SU-DHL-6 (cell line): ENCODE data around the gene ZMYND10.

ENCODE experiments used
- H2AFZ ChIP-seq: fragments of 200-600 bp; sonication (generic); 2 replicates; pipeline ENCODE4 v1.6.1; 2014; ENCODE audit warnings: low read depth, mild to moderate bottlenecking, moderate library complexity, mixed read lengths, antibody characterized with exemption, low read length; ENCODE audit not compliant: severe bottlenecking
- H3F3A ChIP-seq: fragments of 200-600 bp; shearing (Covaris generic); 2 replicates; pipeline ENCODE4 v1.6.0; 2016; ENCODE audit warnings: antibody characterized with exemption, mild to moderate bottlenecking; ENCODE audit not compliant: insufficient read depth
- H3K27ac ChIP-seq: fragments of 200-600 bp; sonication (generic); 2 replicates; pipeline ENCODE4 v1.5.1; 2016; ENCODE audit warnings: low read depth, mild to moderate bottlenecking, low read length, moderate library complexity, mixed read lengths
- H3K27me3 ChIP-seq: fragments of 200-600 bp; sonication (generic), shearing (Covaris generic); 2 replicates; pipeline ENCODE4 v1.6.0; 2014; ENCODE audit warnings: mild to moderate bottlenecking, low read length
- H3K36me3 ChIP-seq: fragments of 200-600 bp; sonication (generic); 2 replicates; pipeline ENCODE4 v1.6.1; 2014; ENCODE audit warnings: mild to moderate bottlenecking, low read length, mixed read lengths
- H3K4me2 ChIP-seq: fragments of 300-600, 200-600 bp; shearing (Covaris generic), sonication (generic); 2 replicates; pipeline ENCODE4 v1.6.0; 2014; ENCODE audit warnings: low read length, low read depth, mild to moderate bottlenecking; ENCODE audit not compliant: poor library complexity, severe bottlenecking
- H3K4me3 ChIP-seq: fragments of 200-600 bp; sonication (generic); 2 replicates; pipeline ENCODE4 v1.5.1; 2014; ENCODE audit warnings: antibody characterized with exemption, low read length, mild to moderate bottlenecking, mixed read lengths; ENCODE audit not compliant: insufficient read depth, poor library complexity, severe bottlenecking
- H3K79me2 ChIP-seq: fragments of 200-600 bp; sonication (generic); 2 replicates; pipeline ENCODE4 v1.6.1; 2014; ENCODE audit warnings: mild to moderate bottlenecking, low read length, moderate library complexity; ENCODE audit not compliant: insufficient read depth
- H3K9ac ChIP-seq: fragments of 200-600 bp; sonication (generic); 2 replicates; pipeline ENCODE4 v1.7.0; 2014; ENCODE audit warnings: mild to moderate bottlenecking, low read length
- H3K9me2 ChIP-seq: fragments of 200-600 bp; sonication (generic); replicated peaks from 2 replicates; pipeline ENCODE4 v1.6.1; 2014; ENCODE audit warnings: low read length; ENCODE audit not compliant: insufficient read depth
- H3K9me3 ChIP-seq: fragments of 200-600 bp; sonication (generic); 2 replicates; pipeline ENCODE4 v1.6.1; 2014; ENCODE audit warnings: low read length, mixed read lengths; ENCODE audit not compliant: insufficient read depth
- H4K20me1 ChIP-seq: fragments of 200-600 bp; sonication (generic); 2 replicates; pipeline ENCODE4 v1.6.1; 2014; ENCODE audit warnings: low read depth, mild to moderate bottlenecking, antibody characterized with exemption, low read length, moderate library complexity, mixed read lengths
- EZH2phosphoT487 ChIP-seq: fragments of 200-600 bp; sonication (generic), shearing (Covaris generic); conservative IDR thresholded peaks from 2 replicates; pipeline ENCODE4 v1.6.1; 2018; ENCODE audit warnings: mild to moderate bottlenecking, antibody characterized with exemption, low read length, moderate library complexity, mixed read lengths
- TF ChIP-seq, protein P1 (sequence below): fragments of 200-600 bp; sonication (generic); IDR thresholded peaks from one replicate; pipeline ENCODE4 v1.5.1; 2017; ENCODE audit warnings: antibody characterized with exemption, mild to moderate bottlenecking, low read length, moderate library complexity; ENCODE audit not compliant: insufficient read depth, poor library complexity, severe bottlenecking

The ZMYND10 gene

GRCh38 chr3:50345586-50346234, at the start of gene ZMYND10:
Gene ZMYND10, minus strand, starts transcription at chr3:50345732. Its CDS starts 153 bp downstream, at chr3:50345579.
- Histone ChIP-seq H3K9ac (peak within 1 kb of the TSS; percentile 45; the same call in 1 of the 2 replicates), H3K9me3 (no peaks in the 10 kb centered on the region), H3K27ac (no peak within 1 kb of the TSS), H3K4me2 (peak within 1 kb of the TSS; percentile 48), H3K4me3 (no peak within 1 kb of the TSS), H3K79me2 (peaks cover 11% of the 10 kb centered on the region; the same call in 1 of the 2 replicates), H3K36me3 (no peaks in the 10 kb centered on the region), H3F3A (no peaks in the 10 kb centered on the region), H3K27me3 (no peaks in the 10 kb centered on the region), H4K20me1 (no peaks in the 10 kb centered on the region), H3K9me2 (no peaks in the 10 kb centered on the region), H2AFZ (no peak within 1 kb of the TSS)
- TF ChIP-seq EZH2phosphoT487 = no peak
- TF ChIP-seq, protein P1, sequence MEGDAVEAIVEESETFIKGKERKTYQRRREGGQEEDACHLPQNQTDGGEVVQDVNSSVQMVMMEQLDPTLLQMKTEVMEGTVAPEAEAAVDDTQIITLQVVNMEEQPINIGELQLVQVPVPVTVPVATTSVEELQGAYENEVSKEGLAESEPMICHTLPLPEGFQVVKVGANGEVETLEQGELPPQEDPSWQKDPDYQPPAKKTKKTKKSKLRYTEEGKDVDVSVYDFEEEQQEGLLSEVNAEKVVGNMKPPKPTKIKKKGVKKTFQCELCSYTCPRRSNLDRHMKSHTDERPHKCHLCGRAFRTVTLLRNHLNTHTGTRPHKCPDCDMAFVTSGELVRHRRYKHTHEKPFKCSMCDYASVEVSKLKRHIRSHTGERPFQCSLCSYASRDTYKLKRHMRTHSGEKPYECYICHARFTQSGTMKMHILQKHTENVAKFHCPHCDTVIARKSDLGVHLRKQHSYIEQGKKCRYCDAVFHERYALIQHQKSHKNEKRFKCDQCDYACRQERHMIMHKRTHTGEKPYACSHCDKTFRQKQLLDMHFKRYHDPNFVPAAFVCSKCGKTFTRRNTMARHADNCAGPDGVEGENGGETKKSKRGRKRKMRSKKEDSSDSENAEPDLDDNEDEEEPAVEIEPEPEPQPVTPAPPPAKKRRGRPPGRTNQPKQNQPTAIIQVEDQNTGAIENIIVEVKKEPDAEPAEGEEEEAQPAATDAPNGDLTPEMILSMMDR = no peak

DNA sequence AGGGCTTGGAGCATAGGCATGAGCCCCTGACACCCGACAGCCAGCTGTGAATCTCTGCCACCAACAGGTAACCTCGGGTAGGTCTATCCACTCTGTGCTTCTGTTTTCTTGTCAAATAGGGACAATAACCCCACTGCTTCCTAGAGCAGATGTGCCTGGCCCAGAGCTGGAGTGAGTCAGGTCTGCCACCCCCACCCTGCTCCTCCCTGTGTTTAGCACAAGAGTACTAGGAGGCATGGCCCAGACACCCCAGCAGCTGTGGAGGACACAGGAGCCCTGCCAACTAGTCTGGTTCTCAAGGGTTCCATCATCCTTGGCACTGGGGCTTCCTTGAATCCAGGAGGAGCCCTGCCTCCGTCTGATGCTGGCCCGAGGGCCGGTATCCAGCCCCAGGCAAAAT, 47.5 kb upstream of the ZMYND10 start:
- H3K27ac ChIP-seq = no peak overlapping the region
- no peaks in the 10 kb centered on the region for H3K79me2 ChIP-seq
- H3K4me3 ChIP-seq = no peak overlapping the region
- H3K9me3 ChIP-seq = no peaks in the 10 kb centered on the region
- no peak overlapping the region for H3K4me2 ChIP-seq
- H3K36me3 ChIP-seq = no peaks in the 10 kb centered on the region
- H2AFZ ChIP-seq = no peak overlapping the region
- H4K20me1 ChIP-seq = no peaks in the 10 kb centered on the region
- H3F3A ChIP-seq = no peaks in the 10 kb centered on the region
- H3K9me2 ChIP-seq = no peaks in the 10 kb centered on the region
- TF ChIP-seq, protein P1 = no peak
- H3K9ac ChIP-seq = no peak overlapping the region
- H3K27me3 ChIP-seq = no peaks in the 10 kb centered on the region

GRCh38 chr3:50392101-50392715, 46.7 kb upstream of the ZMYND10 start:
- Histone ChIP-seq H3K9me3 (no peaks in the 10 kb centered on the region), H3K79me2 (no peaks in the 10 kb centered on the region), H4K20me1 (no peaks in the 10 kb centered on the region), H3K4me3 (no peak overlapping the region), H3K9ac (no peak overlapping the region), H3K27me3 (no peaks in the 10 kb centered on the region), H3K9me2 (no peaks in the 10 kb centered on the region), H3K4me2 (no peak overlapping the region), H3K36me3 (no peaks in the 10 kb centered on the region), H2AFZ (no peak overlapping the region), H3K27ac (no peak overlapping the region), H3F3A (no peaks in the 10 kb centered on the region)
- no peak for TF ChIP-seq EZH2phosphoT487
- TF ChIP-seq, protein P1 = no peak
